ENCODE results near the gene TNFSF13B.
"Not testable (repeated sequence)": the region's sequence is repeated elsewhere in the genome, so short reads cannot be mapped to it uniquely, and the experiment has no call there.

Gene TNFSF13B

DNA sequence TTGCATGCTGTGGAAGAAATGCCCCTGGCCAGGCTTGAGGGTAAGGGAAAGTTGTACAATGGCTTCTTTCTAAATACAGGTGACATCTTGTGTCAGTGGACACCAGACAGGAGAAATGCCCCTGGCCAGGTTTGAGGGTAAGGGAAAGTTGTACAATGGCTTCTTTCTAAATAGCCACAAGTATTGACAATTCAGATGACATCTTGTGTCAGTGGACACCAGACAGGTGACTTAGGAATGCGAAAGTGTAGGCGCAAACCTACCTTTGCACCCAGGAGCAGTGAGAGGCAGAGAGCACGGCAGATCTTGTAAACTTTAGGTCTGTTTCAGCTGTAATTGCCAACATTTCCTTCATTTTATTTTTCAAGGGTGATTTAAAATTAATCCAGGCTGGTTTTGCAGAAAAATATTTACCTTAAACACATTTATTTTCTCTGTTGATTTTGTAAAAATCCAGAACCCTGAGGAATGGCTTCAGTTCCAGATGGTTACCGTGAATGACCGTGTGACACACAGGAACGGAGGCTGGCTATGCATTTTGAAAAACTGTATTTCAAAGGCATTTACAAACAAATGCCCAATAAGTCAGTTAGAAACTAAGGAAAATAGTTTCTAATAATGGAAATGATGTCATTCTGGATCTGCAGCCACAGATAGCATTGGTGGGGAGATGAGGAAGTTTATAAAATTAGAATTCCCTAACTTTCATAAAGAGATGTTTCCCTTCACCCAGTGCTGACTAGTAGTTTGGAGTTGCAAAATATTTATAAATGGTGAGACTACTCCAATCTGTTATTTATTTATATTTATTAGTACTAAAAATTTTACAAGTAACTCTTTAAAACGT, 34.9 kb downstream of the TNFSF13B start:
- H3K4me3 ChIP-seq (replicated peaks; ENCODE audit: low read depth, low read length) = no peak overlapping the region
- no peak for DNase-seq (ENCODE audit: extremely low read depth, low read depth)
- TF ChIP-seq, protein P1, sequence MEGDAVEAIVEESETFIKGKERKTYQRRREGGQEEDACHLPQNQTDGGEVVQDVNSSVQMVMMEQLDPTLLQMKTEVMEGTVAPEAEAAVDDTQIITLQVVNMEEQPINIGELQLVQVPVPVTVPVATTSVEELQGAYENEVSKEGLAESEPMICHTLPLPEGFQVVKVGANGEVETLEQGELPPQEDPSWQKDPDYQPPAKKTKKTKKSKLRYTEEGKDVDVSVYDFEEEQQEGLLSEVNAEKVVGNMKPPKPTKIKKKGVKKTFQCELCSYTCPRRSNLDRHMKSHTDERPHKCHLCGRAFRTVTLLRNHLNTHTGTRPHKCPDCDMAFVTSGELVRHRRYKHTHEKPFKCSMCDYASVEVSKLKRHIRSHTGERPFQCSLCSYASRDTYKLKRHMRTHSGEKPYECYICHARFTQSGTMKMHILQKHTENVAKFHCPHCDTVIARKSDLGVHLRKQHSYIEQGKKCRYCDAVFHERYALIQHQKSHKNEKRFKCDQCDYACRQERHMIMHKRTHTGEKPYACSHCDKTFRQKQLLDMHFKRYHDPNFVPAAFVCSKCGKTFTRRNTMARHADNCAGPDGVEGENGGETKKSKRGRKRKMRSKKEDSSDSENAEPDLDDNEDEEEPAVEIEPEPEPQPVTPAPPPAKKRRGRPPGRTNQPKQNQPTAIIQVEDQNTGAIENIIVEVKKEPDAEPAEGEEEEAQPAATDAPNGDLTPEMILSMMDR (IDR thresholded peaks at IDR 0.05; ENCODE audit: low read depth, low read length, missing control alignments) = no peak

- DNase-seq (ENCODE audit: extremely low read depth, low read depth) = no peak
- TF ChIP-seq, protein P1 (IDR thresholded peaks at IDR 0.05; ENCODE audit: low read depth, low read length, missing control alignments) = no peak
- H3K4me3 ChIP-seq (replicated peaks; ENCODE audit: low read depth, low read length) = no peak overlapping the region
These were observed 36.1 kb downstream of the TNFSF13B start for GRCh38 chr13:108305655-108306054.

DNA sequence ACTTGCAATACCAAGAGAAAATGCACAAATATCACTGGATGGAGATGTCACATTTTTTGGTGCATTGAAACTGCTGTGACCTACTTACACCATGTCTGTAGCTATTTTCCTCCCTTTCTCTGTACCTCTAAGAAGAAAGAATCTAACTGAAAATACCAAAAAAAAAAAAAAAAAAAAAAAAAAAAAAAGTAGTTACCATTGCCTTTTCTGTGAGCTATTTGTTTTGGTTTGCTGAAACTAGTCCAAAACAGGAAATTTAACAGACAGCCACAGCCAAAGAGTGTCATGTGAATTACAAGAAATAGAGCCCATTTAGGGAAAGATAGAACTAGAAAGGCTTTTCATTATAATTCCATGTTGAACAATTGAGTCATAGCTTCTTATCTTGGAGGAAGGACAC, 37.3 kb downstream of the TNFSF13B start:
- TF ChIP-seq, protein P1 (IDR thresholded peaks at IDR 0.05; ENCODE audit: low read depth, low read length, missing control alignments) = no peak
- DNase-seq (ENCODE audit: extremely low read depth, low read depth) = no peak
- no peak overlapping the region for H3K4me3 ChIP-seq (replicated peaks; ENCODE audit: low read depth, low read length)

DNA sequence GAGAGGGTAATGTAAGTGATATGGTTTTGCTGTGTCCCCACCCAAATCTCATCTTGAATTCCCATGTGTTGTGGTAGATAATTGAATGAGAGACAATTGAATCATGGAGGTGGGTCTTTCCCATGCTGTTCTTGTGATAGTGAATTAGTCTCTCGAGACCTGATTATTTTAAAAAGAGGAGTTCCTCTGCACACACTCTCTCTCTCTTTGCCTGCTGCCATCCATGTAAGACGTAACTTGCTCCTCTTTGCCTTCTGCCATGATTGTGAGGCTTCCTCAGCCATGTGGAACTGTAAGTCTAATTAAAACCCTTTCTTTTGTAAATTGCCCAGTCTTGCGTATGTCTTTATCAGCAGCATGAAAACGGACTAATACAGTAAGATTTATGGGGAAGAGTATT, 42.1 kb downstream of the TNFSF13B start:
- H3K4me3 ChIP-seq (replicated peaks; ENCODE audit: low read depth, low read length); DNase-seq (ENCODE audit: extremely low read depth, low read depth): not testable (repeated sequence)

GRCh38 chr13:108313382-108313781, 43.9 kb downstream of the TNFSF13B start:
- no peak for DNase-seq (ENCODE audit: extremely low read depth, low read depth)
- no peak overlapping the region for H3K4me3 ChIP-seq (replicated peaks; ENCODE audit: low read depth, low read length)
- TF ChIP-seq, protein P1 (IDR thresholded peaks at IDR 0.05; ENCODE audit: low read depth, low read length, missing control alignments) = no peak

DNA sequence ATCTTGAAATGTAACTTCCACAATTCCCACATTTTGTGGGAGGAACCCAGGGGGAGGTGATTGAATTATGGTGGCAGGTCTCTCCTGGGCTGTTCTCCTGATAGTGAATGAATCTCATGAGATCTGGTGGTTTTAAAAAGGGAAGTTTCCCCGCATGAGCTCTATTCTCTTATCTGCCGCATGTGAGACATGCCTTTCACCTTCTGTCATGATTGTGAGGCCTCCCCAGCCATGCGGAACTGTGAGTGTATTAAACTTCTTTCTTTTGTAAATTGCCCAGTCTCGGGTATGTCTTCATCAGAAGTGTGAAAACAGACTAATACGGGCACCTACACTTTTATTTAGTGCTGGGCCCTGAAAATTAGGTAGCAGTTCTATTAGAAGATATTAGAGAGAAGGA, 45.8 kb downstream of the TNFSF13B start:
- no peak for DNase-seq (ENCODE audit: extremely low read depth, low read depth)
- H3K4me3 ChIP-seq (replicated peaks; ENCODE audit: low read depth, low read length) = no peak overlapping the region
- TF ChIP-seq, protein P1 (IDR thresholded peaks at IDR 0.05; ENCODE audit: low read depth, low read length, missing control alignments) = no peak

DNA sequence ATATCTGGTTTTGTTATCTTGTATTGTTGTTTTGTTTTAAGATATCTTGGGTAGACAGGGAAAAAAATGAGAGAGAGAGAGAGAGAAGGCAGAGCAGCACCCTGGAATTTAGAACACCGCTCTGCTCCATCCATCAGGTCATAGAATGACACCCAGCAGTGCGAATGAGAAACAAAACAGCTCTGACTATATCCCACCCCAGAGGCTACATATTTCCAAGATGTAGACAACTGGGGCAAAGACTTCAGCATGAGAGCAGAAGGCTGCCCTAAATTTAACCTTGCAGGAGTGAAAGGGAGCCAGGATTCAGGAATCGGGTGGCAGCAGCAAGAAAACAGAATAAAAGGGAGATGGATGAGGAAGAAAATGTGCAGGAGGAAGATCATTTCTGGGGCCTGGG, 46.5 kb downstream of the TNFSF13B start:
- no peak overlapping the region for H3K4me3 ChIP-seq (replicated peaks; ENCODE audit: low read depth, low read length)
- TF ChIP-seq, protein P1 (IDR thresholded peaks at IDR 0.05; ENCODE audit: low read depth, low read length, missing control alignments) = no peak
- DNase-seq (ENCODE audit: extremely low read depth, low read depth) = no peak
